Astrocyte (in vitro differentiated cells and primary cell): ENCODE data around the gene ZBTB49. TPM values are rescaled to one million over a fixed set of nuclear protein-coding genes. Genes with fewer than 3 reads are reported as not detected.

Experiments
- DNase-seq: peaks from one replicate; pipeline ENCODE4 v3.0.0-alpha.2; 2010; ENCODE audit warnings: low read depth
- FAIRE-seq: peaks from 2 replicates; lab custom pipeline; 2011; peaks lifted over from hg19 to GRCh38; lab: Jason Lieb, UNC
- H2AFZ ChIP-seq: 2 replicates; pipeline ENCODE4 v1.6.0; 2012; ENCODE audit warnings: low read depth, low read length, inconsistent platforms
- H3K27ac ChIP-seq: 2 replicates; pipeline ENCODE4 v1.5.1; 2011; ENCODE audit warnings: low read depth, low read length, inconsistent platforms
- H3K27me3 ChIP-seq: 2 replicates; pipeline ENCODE4 v1.6.0; 2011; ENCODE audit warnings: low read length, inconsistent platforms; ENCODE audit not compliant: insufficient read depth
- H3K36me3 ChIP-seq: 2 replicates; pipeline ENCODE4 v1.5.1; 2011; ENCODE audit warnings: low read length, inconsistent platforms; ENCODE audit not compliant: insufficient read depth
- H3K4me1 ChIP-seq: 2 replicates; pipeline ENCODE4 v1.5.1; 2011; ENCODE audit warnings: low read length, inconsistent platforms; ENCODE audit not compliant: insufficient read depth
- H3K4me2 ChIP-seq: 2 replicates; pipeline ENCODE4 v1.6.0; 2012; ENCODE audit warnings: low read length, inconsistent platforms
- H3K4me3 ChIP-seq: 2 replicates; pipeline ENCODE4 v1.5.1; 2011; ENCODE audit warnings: low read depth, mild to moderate bottlenecking, low read length, inconsistent platforms; ENCODE audit not compliant: insufficient read depth
- H3K79me2 ChIP-seq: 2 replicates; pipeline ENCODE4 v1.6.0; 2012; ENCODE audit warnings: mild to moderate bottlenecking, low read length, inconsistent platforms; ENCODE audit not compliant: insufficient read depth
- H3K9ac ChIP-seq: 2 replicates; pipeline ENCODE4 v1.6.0; 2012; ENCODE audit warnings: mild to moderate bottlenecking, low read length, inconsistent platforms
- H3K9me3 ChIP-seq: 2 replicates; pipeline ENCODE4 v1.5.1; 2012; ENCODE audit warnings: low read depth, mild to moderate bottlenecking, low read length, inconsistent platforms; ENCODE audit not compliant: insufficient read depth
- H4K20me1 ChIP-seq: 2 replicates; pipeline ENCODE4 v1.6.0; 2012; ENCODE audit warnings: low read length, inconsistent platforms; ENCODE audit not compliant: insufficient read depth
- H3K27ac Mint-ChIP-seq: one replicate; pipeline ENCODE4 v1.8.0; 2021; ENCODE audit warnings: mild to moderate bottlenecking, mixed read lengths; ENCODE audit not compliant: unreplicated experiment
- H3K27me3 Mint-ChIP-seq: one replicate; pipeline ENCODE4 v1.8.0; 2021; ENCODE audit warnings: low read depth, mixed read lengths; ENCODE audit not compliant: unreplicated experiment
- H3K36me3 Mint-ChIP-seq: one replicate; pipeline ENCODE4 v1.8.0; 2021; ENCODE audit warnings: low read depth, mixed read lengths; ENCODE audit not compliant: unreplicated experiment
- H3K4me1 Mint-ChIP-seq: one replicate; pipeline ENCODE4 v1.8.0; 2021; ENCODE audit warnings: low read depth, mixed read lengths; ENCODE audit not compliant: unreplicated experiment
- H3K4me3 Mint-ChIP-seq: one replicate; pipeline ENCODE4 v1.8.0; 2021; ENCODE audit warnings: mild to moderate bottlenecking, moderate library complexity, mixed read lengths; ENCODE audit not compliant: unreplicated experiment
- H3K9me3 Mint-ChIP-seq: one replicate; pipeline ENCODE4 v1.8.0; 2021; ENCODE audit warnings: mild to moderate bottlenecking, mixed read lengths; ENCODE audit not compliant: unreplicated experiment
- CTCF ChIP-seq: IDR thresholded peaks from 2 replicates; pipeline ENCODE4 v1.5.1; 2011; ENCODE audit warnings: low read depth, mild to moderate bottlenecking, inconsistent platforms, low read length, moderate library complexity; ENCODE audit not compliant: insufficient read depth
- EZH2 ChIP-seq: IDR thresholded peaks from 2 replicates; pipeline ENCODE4 v1.6.1; 2012; ENCODE audit warnings: mild to moderate bottlenecking, low read length, inconsistent platforms; ENCODE audit not compliant: insufficient read depth
- total RNA-seq: library from RNA; stranded (reverse); gene quantifications from 2 replicates; pipeline ENCODE4 v1.2.1, GENCODE V29; 2021

The ZBTB49 gene
- total RNA-seq, 1 donor from 2014 or later = 5.5 TPM

- Histone ChIP-seq H3K27ac (no peak overlapping the region), H2AFZ (no peak overlapping the region), H3K27me3 (peaks cover 9% of the 10 kb centered on the region), H3K4me1 (no peaks in the 10 kb centered on the region), H4K20me1 (peaks cover 5% of the 10 kb centered on the region), H3K4me2 (no peak overlapping the region), H3K79me2 (no peaks in the 10 kb centered on the region), H3K4me3 (no peak overlapping the region), H3K9me3 (no peaks in the 10 kb centered on the region), H3K9ac (no peak overlapping the region), H3K36me3 (no peaks in the 10 kb centered on the region)
- FAIRE-seq = no peak
- H3K27me3 Mint-ChIP-seq = peaks cover 11% of the 10 kb centered on the region
- H3K4me1 Mint-ChIP-seq = peaks cover 3% of the 10 kb centered on the region
- no peak overlapping the region for H3K27ac Mint-ChIP-seq
- no peak for TF ChIP-seq CTCF
- no peaks in the 10 kb centered on the region for H3K36me3 Mint-ChIP-seq
- no peak overlapping the region for H3K4me3 Mint-ChIP-seq
- peak; percentile 87 for DNase-seq
- H3K9me3 Mint-ChIP-seq = no peaks in the 10 kb centered on the region
These were observed 43.2 kb downstream of the ZBTB49 start for GRCh38 chr4:4333265-4333706.

GRCh38 chr4:4334798-4335520 lies 44.9 kb downstream of the ZBTB49 start:
- FAIRE-seq (no peak), DNase-seq (peak; percentile 8)
- Mint-ChIP-seq H3K27me3 (peaks cover 19% of the 10 kb centered on the region), H3K9me3 (no peaks in the 10 kb centered on the region), H3K36me3 (no peaks in the 10 kb centered on the region), H3K27ac (no peak overlapping the region), H3K4me1 (peaks cover 3% of the 10 kb centered on the region), H3K4me3 (no peak overlapping the region)
- Histone ChIP-seq H3K4me3 (no peak overlapping the region), H3K4me2 (no peak overlapping the region), H4K20me1 (peaks cover 5% of the 10 kb centered on the region), H2AFZ (no peak overlapping the region), H3K36me3 (no peaks in the 10 kb centered on the region), H3K79me2 (no peaks in the 10 kb centered on the region), H3K27me3 (peaks cover 21% of the 10 kb centered on the region), H3K4me1 (no peaks in the 10 kb centered on the region), H3K9ac (no peak overlapping the region), H3K27ac (no peak overlapping the region), H3K9me3 (no peaks in the 10 kb centered on the region)
- TF ChIP-seq CTCF (peak; percentile 55), EZH2 (no peak)
